Stimulated activated CD4-positive, alpha-beta T cell treated with anti-CD3 and anti-CD28 coated beads, Interleukin-4, amount 100 ng/mL, for 1 hour (primary cell): ENCODE data around the gene CARMIL3.
"Not testable (repeated sequence)": the region's sequence is repeated elsewhere in the genome, so short reads cannot be mapped to it uniquely, and the experiment has no call there.

Source experiments
- DNase-seq: peaks from one replicate; pipeline ENCODE4 v3.0.0-alpha.2; 2020

CARMIL3 gene

GRCh38 chr14:24051789-24052655 is at the start of gene CARMIL3:
Gene CARMIL3, plus strand, starts transcription at chr14:24052009. Its CDS starts 145 bp downstream, at chr14:24052154.
- peak; percentile 69 for DNase-seq

GRCh38 chr14:24006471-24006816 is 45.4 kb upstream of the CARMIL3 start:
- DNase-seq, result not testable (repeated sequence)

GRCh38 chr14:24006817-24007652 is 44.8 kb upstream of the CARMIL3 start:
- peak; percentile 74 for DNase-seq

GRCh38 chr14:24011051-24011450 is 40.8 kb upstream of the CARMIL3 start:
- DNase-seq, result no peak

- not testable (repeated sequence) for DNase-seq
Measured at GRCh38 chr14:24012726-24013273, 39.0 kb upstream of the CARMIL3 start.

GRCh38 chr14:24013654-24014514 is 37.9 kb upstream of the CARMIL3 start:
- DNase-seq, result no peak

- not testable (repeated sequence) for DNase-seq
Measured at GRCh38 chr14:24015745-24016144, 36.1 kb upstream of the CARMIL3 start.

- not testable (repeated sequence) for DNase-seq
Measured at GRCh38 chr14:24018978-24019377, 32.8 kb upstream of the CARMIL3 start.

GRCh38 chr14:24019944-24020343 is 31.9 kb upstream of the CARMIL3 start:
- not testable (repeated sequence) for DNase-seq

GRCh38 chr14:24020520-24020919 is 31.3 kb upstream of the CARMIL3 start:
- not testable (repeated sequence) for DNase-seq

GRCh38 chr14:24024939-24025418 is 26.8 kb upstream of the CARMIL3 start:
- DNase-seq, result not testable (repeated sequence)

GRCh38 chr14:24029687-24030086 is 22.1 kb upstream of the CARMIL3 start:
- DNase-seq, result not testable (repeated sequence)

GRCh38 chr14:24031331-24031730 is 20.5 kb upstream of the CARMIL3 start:
- DNase-seq, result not testable (repeated sequence)

- no peak for DNase-seq
Measured at GRCh38 chr14:24032727-24033418, 18.9 kb upstream of the CARMIL3 start.

GRCh38 chr14:24035769-24036168 is 16.0 kb upstream of the CARMIL3 start:
- DNase-seq, result not testable (repeated sequence)

- DNase-seq, result peak; percentile 65
Measured at GRCh38 chr14:24036169-24036962, 15.4 kb upstream of the CARMIL3 start.

GRCh38 chr14:24036963-24037657 is 14.7 kb upstream of the CARMIL3 start:
- not testable (repeated sequence) for DNase-seq

GRCh38 chr14:24037658-24038037 is 14.2 kb upstream of the CARMIL3 start:
- DNase-seq, result no peak

GRCh38 chr14:24038686-24039085 is 13.1 kb upstream of the CARMIL3 start:
- no peak for DNase-seq

GRCh38 chr14:24040692-24041091 is 11.1 kb upstream of the CARMIL3 start:
- no peak for DNase-seq
